Measurements from ENCODE around the gene CACNA1B. TPM values are rescaled to one million over a fixed set of nuclear protein-coding genes. Genes with fewer than 3 reads are reported as not detected.

The CACNA1B gene
- total and polyA plus RNA-seq, 8 donors = 0.16 to 1.3 (median 0.31) TPM

DNA sequence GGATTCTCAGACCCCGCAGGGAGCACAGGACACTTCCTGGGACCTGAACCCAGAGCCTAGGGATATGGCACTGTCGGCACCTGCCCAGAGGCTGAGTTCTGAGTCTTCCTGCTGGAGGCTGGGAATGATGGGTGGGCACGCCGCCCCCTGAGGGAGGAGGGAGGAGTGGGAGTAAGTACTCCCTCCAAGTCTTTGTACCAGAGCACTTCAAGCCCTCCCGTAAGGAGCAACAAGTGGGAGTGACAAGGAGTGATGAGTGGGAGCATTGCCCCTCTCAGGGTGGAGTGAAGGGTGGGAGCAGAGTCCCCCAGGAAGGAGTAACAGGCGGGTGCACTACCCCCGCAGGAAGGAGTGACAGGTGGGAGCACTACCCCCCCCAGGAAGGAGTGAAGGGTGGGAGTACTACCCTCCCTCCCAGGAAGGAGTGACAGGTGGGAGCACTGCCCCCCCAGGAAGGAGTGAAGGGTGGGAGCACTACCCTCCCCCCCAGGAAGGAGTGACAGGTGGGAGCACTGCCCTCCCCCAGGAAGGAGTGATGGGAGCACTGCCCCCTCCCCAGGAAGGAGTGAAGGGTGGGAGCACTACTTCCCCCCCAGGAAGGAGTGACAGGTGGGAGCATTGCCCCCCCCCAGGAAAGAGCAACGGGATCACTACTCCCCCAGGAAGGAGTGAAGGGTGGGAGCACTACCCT, 100.1 kb downstream of the CACNA1B start:
- DNase-seq (no peak), FAIRE-seq (no peak), ATAC-seq (no peak)
- intact Hi-C loops (cut with DNase I) = no loop called here
- 64 to 77% methylated on average over 8 of the region's 8 CpGs for WGBS, 2 donors
- no peak overlapping the region for H3K4me3 ChIP-seq
- no peaks in the 10 kb centered on the region for H3K27me3 ChIP-seq
- no peaks in the 10 kb centered on the region for H3K4me1 ChIP-seq
- TF ChIP-seq, protein P1, sequence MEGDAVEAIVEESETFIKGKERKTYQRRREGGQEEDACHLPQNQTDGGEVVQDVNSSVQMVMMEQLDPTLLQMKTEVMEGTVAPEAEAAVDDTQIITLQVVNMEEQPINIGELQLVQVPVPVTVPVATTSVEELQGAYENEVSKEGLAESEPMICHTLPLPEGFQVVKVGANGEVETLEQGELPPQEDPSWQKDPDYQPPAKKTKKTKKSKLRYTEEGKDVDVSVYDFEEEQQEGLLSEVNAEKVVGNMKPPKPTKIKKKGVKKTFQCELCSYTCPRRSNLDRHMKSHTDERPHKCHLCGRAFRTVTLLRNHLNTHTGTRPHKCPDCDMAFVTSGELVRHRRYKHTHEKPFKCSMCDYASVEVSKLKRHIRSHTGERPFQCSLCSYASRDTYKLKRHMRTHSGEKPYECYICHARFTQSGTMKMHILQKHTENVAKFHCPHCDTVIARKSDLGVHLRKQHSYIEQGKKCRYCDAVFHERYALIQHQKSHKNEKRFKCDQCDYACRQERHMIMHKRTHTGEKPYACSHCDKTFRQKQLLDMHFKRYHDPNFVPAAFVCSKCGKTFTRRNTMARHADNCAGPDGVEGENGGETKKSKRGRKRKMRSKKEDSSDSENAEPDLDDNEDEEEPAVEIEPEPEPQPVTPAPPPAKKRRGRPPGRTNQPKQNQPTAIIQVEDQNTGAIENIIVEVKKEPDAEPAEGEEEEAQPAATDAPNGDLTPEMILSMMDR (IDR thresholded peaks at IDR 0.05) = no peak
- no peaks in the 10 kb centered on the region for H3K36me3 ChIP-seq
- no peak overlapping the region for H3K27ac ChIP-seq
- no peaks in the 10 kb centered on the region for H3K9me3 ChIP-seq

GRCh38 chr9:137978262-137978714, 100.7 kb downstream of the CACNA1B start:
- intact Hi-C loops (cut with DNase I) = no loop called here
- 75 to 76% methylated on average over 4 of the region's 4 CpGs for WGBS, 2 donors
- H3K4me1 ChIP-seq = no peaks in the 10 kb centered on the region

DNA sequence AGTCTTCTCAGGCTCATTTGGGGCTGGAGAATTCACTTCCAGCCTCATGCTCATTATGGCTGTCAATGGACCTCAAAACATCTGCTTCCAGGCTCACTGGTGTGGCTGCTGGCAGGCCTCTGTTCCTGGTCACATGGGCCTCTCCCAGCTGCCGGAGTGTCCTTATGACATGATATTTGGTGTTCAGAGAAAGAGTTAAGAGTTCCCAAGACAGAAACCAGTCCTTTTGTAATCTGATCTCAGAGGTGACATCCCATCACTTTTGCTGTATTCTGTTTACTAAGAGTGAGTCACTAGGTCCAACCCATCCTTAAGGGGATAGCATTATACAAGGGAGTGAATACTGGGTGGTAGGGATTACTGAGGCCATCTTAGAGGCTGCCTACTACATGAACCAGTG, 104.6 kb downstream of the CACNA1B start:
- no peak for DNase-seq
- no peaks in the 10 kb centered on the region for H3K36me3 ChIP-seq
- WGBS, 2 donors = 95 to 96% methylated on average over 1 of the region's 1 CpG
- H3K27me3 ChIP-seq = no peaks in the 10 kb centered on the region
- H3K9me3 ChIP-seq = no peaks in the 10 kb centered on the region
- intact Hi-C loops (cut with DNase I) = no loop called here
- no peaks in the 10 kb centered on the region for H3K4me1 ChIP-seq
- no peak for FAIRE-seq
- ATAC-seq = no peak
- TF ChIP-seq, protein P1 (IDR thresholded peaks at IDR 0.05) = no peak
- H3K4me3 ChIP-seq = no peak overlapping the region
- H3K27ac ChIP-seq = no peak overlapping the region

More at GRCh38 chr9:137978262-137978714, 100.7 kb downstream of the CACNA1B start:
- no peak for FAIRE-seq
- Histone ChIP-seq H3K27me3 (no peaks in the 10 kb centered on the region), H3K9me3 (no peaks in the 10 kb centered on the region), H3K27ac (no peak overlapping the region), H3K36me3 (no peaks in the 10 kb centered on the region), H3K4me3 (no peak overlapping the region)
- ATAC-seq = no peak
- TF ChIP-seq, protein P1 (IDR thresholded peaks at IDR 0.05) = no peak
- no peak for DNase-seq

GRCh38 chr9:137984005-137984404, 106.4 kb downstream of the CACNA1B start:
- TF ChIP-seq, protein P1 (IDR thresholded peaks at IDR 0.05) = no peak

DNA sequence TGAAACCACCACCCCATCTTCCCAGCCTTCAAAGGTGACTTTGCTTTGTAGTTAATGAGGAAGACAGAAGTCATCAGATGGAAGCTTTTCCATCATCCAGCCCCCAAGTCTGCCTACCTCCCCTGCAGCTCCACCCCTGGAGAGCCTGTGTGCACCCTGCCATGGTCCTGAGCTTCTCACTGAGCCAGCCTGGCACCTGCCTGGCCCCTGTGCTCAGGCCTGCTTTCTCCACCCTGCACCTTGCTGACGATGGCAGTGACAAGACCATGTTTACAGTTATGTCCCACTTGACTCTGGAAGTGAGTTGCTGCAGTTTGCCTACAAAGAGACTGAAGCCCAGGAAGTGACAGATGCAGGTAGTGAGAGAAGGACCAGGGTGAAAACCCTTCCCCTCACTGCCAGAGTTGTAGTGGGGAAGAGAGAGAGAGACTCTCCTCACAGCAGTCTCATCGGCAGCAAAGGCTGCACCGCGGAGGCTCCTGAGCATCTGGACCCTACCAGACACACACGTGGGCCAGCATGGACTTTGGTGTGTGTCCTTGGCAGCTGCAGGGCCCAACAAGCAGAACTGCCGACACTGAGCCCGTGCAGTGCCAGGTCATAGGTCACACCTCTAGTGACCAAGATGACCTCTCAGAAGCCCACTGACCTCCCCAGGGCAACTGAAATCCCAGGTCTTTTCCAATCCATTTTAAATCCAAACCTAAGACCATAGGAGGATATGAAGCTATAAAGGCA, 107.1 kb downstream of the CACNA1B start:
- FAIRE-seq (no peak), ATAC-seq (no peak), DNase-seq (no peak)
- H3K27me3 ChIP-seq = no peaks in the 10 kb centered on the region
- H3K9me3 ChIP-seq = no peaks in the 10 kb centered on the region
- no peaks in the 10 kb centered on the region for H3K36me3 ChIP-seq
- H3K4me1 ChIP-seq = no peaks in the 10 kb centered on the region
- TF ChIP-seq, protein P1 (IDR thresholded peaks at IDR 0.05) = no peak
- intact Hi-C loops (cut with DNase I) = no loop called here
- no peak overlapping the region for H3K27ac ChIP-seq
- 66 to 76% methylated on average over 7 of the region's 7 CpGs for WGBS, 2 donors
- no peak overlapping the region for H3K4me3 ChIP-seq

More at GRCh38 chr9:137984005-137984404, 106.4 kb downstream of the CACNA1B start:
- Histone ChIP-seq H3K4me3 (no peak overlapping the region), H3K4me1 (no peaks in the 10 kb centered on the region), H3K27me3 (no peaks in the 10 kb centered on the region), H3K36me3 (no peaks in the 10 kb centered on the region), H3K27ac (no peak overlapping the region), H3K9me3 (no peaks in the 10 kb centered on the region)
- DNase-seq (no peak), FAIRE-seq (no peak), ATAC-seq (no peak)
- WGBS, 2 donors = 74 to 84% methylated on average over 16 of the region's 16 CpGs
- intact Hi-C loops (cut with DNase I) = no loop called here

Data from pancreas (tissue), 10 donors.